ENCODE results near the gene MAP1B. TPM values are rescaled to one million over a fixed set of nuclear protein-coding genes. Genes with fewer than 3 reads are reported as not detected.

Gene MAP1B
- total RNA-seq, 1 donor from 2014 or later: 61.0 TPM

Small RNAs within 50 kb of the gene (microRNA-seq; reads per million reads assigned to microRNA genes)
- not detected for gene MIR4803

Other genes with a start within 250 kb of the MAP1B start
- gene MRPS27, start 212.8 kb downstream of the MAP1B start, total RNA-seq: 53.4 to 58.1 TPM (median 56.0 TPM) in 3 replicates
- 12.2 to 14.5 TPM (median 13.6 TPM) in 3 replicates for gene PTCD2, start 212.9 kb downstream of the MAP1B start, total RNA-seq